Adipose tissue (tissue), 3 donors: Measurements from ENCODE around the gene CD52. TPM values are rescaled to one million over a fixed set of nuclear protein-coding genes. Genes with fewer than 3 reads are reported as not detected.
"Not testable (repeated sequence)": the region's sequence is repeated elsewhere in the genome, so short reads cannot be mapped to it uniquely, and the experiment has no call there.

Experiments used
- H3K27ac ChIP-seq: one replicate; pipeline ENCODE4 v1.5.1; 2013; ENCODE audit warnings: low read depth, low read length
- WGBS, 3 donors: extraction: QIAGEN DNeasy Blood & Tissue Kit; methylation state at CpG; one replicate each; pipeline ENCODE4 v1.1.7; 2013; 5-methylcytosine and 5-hydroxymethylcytosine counted together
- polyA plus RNA-seq, 3 donors: library from polyadenylated mRNA; stranded (reverse); fragments of 200-250 nt; gene quantifications; one replicate each; pipeline ENCODE4 v1.2.3, GENCODE V29; 2013
- donor health status: healthy with polysubstance abuse.
- donor health status: Bipolar disorder and iron deficiency.
- donor health status: healthy.

CD52 gene
- polyA plus RNA-seq, 3 donors, result 15.8 to 27.6 (median 20.2) TPM

- 66 to 67% (median 66%) methylated on average over 4 of the region's 4 CpGs for WGBS, 3 donors
- H3K27ac ChIP-seq, result no peak overlapping the region
These were observed 34.4 kb upstream of the CD52 start for GRCh38 chr1:26283279-26283853.

DNA sequence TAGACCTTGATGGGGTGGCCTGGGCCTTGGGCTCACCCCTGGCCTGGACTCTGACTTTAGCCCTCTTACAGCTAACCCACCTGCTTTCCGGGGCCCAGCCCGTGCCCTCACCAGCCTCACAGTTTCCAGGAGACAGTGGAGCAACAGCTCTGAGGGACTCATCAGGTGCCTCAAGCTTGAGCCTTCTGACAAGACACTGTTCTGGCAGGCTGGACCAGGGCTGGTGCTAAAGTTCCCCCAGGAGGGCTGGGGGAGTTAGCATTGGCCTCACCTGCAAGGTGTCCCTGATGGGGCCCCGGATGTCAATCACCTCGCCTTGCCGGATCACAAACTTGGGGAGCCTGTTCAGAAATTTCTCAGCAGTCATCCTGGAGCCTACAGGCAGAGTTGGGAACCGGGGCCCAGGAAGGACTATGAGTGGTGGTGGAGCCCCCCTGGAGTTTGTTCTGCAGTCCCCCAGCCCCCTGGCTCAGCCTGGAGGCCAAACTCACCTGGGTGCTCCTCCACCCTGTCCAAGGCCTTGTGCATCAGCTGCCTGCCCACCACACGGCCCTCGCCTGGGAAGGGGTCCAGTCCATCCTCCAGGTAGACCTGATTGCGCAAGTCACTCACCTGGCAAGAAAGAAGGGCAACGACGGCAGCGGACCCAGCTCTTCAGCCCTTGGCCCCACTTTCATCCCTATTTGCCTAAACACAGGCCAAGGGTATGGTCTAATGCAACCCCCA is 33.7 kb upstream of the CD52 start:
- WGBS, 3 donors, result 83 to 88% (median 83%) methylated on average over 12 of the region's 12 CpGs
- H3K27ac ChIP-seq, result no peak overlapping the region

DNA sequence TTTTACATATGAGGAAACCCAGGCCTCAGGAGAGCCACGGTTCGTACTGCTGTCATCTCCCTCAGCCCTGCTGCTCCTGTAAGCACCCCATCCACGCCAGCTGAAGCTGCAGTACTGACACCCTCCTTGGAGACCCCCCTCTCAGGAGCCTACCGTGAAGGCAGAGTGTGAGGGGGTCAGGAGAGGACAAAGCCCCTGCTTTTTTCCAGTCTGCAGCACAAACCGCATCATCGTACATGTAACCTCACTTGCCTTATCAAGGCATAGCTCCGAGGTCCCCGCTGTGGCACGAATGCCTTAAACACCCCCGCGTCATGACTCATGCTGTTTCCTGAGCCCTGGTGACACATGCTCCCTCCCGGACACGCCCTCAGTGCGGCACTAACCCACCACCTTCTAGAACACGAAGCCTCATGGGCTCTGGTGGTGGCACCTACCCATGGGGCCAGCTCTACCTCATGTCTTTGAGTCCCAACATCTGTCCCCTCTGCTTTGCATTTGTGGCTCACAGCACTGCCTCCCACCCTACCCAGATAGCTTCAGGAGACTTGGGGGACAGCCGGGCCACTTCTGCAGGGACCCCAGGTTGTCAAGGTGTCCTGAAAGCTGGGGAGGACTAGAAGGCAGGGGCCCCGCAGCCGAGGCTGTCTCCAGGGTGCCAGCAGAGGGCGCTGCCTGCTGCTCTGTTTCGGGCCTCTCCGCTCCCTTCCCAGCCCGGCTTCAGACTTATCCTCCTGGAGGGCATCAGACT is 33.0 kb upstream of the CD52 start:
- WGBS, 3 donors, result 27 to 56% (median 29%) methylated on average over 22 of the region's 22 CpGs
- H3K27ac ChIP-seq, result no peak overlapping the region

GRCh38 chr1:26285366-26286063 is 32.2 kb upstream of the CD52 start:
- WGBS, 3 donors, result 77 to 87% (median 83%) methylated on average over 19 of the region's 19 CpGs
- no peak overlapping the region for H3K27ac ChIP-seq

GRCh38 chr1:26286064-26286416 is 31.7 kb upstream of the CD52 start:
- H3K27ac ChIP-seq, result no peak overlapping the region
- 76 to 93% (median 91%) methylated on average over 2 of the region's 2 CpGs for WGBS, 3 donors

DNA sequence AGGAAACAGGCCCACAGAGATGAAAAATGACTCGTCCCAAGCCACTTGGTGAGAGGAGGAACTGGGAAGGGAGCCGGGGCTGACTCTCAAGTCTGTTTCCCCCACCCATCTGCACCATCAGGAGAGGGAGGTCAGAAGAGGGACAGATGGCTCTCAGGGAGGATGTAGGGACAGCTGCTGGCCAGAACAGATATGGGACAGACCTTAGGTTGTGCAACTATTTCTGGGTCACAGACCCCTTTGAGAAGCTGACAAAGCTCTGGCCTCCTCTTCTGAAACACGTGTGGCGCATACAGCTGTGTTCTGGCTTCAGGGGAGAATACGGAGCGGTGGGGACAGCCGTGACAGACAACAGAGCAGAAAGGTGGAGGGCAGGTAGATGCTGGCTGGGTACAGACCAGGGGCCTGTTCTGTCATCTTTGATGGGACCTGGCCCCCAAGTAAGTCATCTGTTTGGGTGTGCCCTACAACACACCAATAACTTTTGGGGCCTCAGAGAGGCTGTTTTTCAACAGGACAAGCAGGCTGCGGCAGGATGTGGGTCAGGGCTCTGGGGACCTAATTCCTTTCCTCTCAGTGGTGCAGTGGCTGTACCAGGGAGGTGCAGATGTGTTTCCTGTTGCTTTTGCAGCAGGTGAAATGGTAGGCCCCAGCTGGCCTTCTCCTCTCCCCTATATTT is 30.6 kb upstream of the CD52 start:
- no peak overlapping the region for H3K27ac ChIP-seq
- WGBS, 3 donors, result 27 to 72% (median 30%) methylated on average over 8 of the region's 8 CpGs

- no peak overlapping the region for H3K27ac ChIP-seq
- WGBS, 3 donors, result 68 to 93% (median 75%) methylated on average over 5 of the region's 5 CpGs
These were observed 29.9 kb upstream of the CD52 start for GRCh38 chr1:26287811-26288210.

GRCh38 chr1:26288311-26288941 is 29.3 kb upstream of the CD52 start:
- 32 to 62% (median 37%) methylated on average over 5 of the region's 5 CpGs for WGBS, 3 donors
- peak overlapping the region; percentile 52 for H3K27ac ChIP-seq

GRCh38 chr1:26289158-26290059 is 28.3 kb upstream of the CD52 start:
- whole genome bisulfite sequencing, 3 donors, result 62 to 89% (median 71%) methylated on average over 21 of the region's 21 CpGs
- H3K27ac ChIP-seq, result no peak overlapping the region

- H3K27ac ChIP-seq, result peak overlapping the region; percentile 77
- WGBS, 3 donors, result 58 to 74% (median 72%) methylated on average over 11 of the region's 11 CpGs
These were observed 27.5 kb upstream of the CD52 start for GRCh38 chr1:26290122-26290881.

- 68 to 83% (median 70%) methylated on average over 10 to 11 of the region's 11 CpGs for WGBS, 3 donors
- H3K27ac ChIP-seq, result no peak overlapping the region
These were observed 26.9 kb upstream of the CD52 start for GRCh38 chr1:26290882-26291261.

- 85 to 100% (median 96%) methylated on average over 3 of the region's 3 CpGs for WGBS, 3 donors
- no peak overlapping the region for H3K27ac ChIP-seq
These were observed 26.3 kb upstream of the CD52 start for GRCh38 chr1:26291433-26291832.

- no peak overlapping the region for H3K27ac ChIP-seq
- WGBS, 3 donors, result 90 to 93% (median 92%) methylated on average over 4 of the region's 4 CpGs
These were observed 25.8 kb upstream of the CD52 start for GRCh38 chr1:26291939-26292338.

DNA sequence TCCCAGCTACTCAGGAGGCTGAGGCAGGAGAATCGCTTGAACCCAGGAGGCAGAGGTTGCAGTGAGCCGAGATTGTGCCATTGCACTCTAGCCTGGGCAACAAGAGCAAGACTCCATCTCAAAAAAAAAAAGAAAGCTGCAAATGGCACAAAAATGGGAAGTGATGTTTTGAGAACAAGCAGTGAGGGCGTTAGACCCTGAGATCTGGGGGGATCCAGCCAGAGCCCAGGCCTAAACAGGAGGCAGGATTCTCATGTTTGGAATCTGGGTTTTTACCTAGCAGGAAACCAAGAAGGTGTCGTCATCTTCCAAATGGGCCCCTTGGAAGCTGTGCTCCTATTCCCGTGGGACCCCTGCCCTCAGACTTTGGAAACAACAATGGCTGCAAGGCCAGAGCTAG is 25.0 kb upstream of the CD52 start:
- WGBS, 3 donors, result 74 to 93% (median 77%) methylated on average over 5 of the region's 5 CpGs
- not testable (repeated sequence) for H3K27ac ChIP-seq

DNA sequence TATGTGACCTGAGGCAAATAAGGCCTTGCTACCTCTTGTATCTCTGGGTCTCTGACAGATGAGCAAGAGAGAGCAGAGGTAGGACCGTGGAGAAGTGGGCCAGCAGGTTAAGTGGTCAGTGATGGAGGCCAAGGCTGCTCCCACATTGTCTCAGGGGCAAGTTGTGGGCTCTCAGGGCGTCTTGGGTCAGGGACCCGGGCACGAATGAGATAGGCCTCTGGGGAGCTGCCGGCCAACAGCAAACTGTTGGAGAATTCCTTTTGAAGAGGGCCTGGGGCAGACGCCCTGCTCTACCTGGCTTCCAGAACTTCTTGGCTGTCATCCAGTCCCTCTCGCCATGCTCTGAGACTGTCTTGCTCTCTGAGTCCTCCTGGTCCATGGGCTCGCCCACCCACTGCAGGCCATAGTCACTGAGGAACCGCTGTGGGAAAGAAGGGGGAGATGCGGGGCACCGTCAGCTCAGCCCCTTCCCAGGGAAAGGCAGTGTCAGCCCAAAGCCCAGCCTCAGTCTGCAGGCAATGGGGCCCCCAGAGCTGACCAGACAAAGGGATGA is 23.8 kb upstream of the CD52 start:
- no peak overlapping the region for H3K27ac ChIP-seq
- WGBS, 3 donors, result 83 to 88% (median 87%) methylated on average over 11 of the region's 11 CpGs
